Right atrium auricular region (tissue), 2 donors: Measurements from ENCODE around the gene KRT6B. TPM values are rescaled to one million over a fixed set of nuclear protein-coding genes. Genes with fewer than 3 reads are reported as not detected.

Source experiments
- DNase-seq: peaks from one replicate; pipeline ENCODE4 v3.0.0-alpha.2; 2019; ENCODE audit warnings: low spot score
- H3K27ac ChIP-seq, 2 donors: fragments of 200-600 bp; sonication (generic); 1 replicate in 1 of 2; 2 replicates in 1 of 2; pipeline ENCODE4 v1.5.1; 2016 to 2019
- H3K27me3 ChIP-seq, 2 donors: fragments of 200-600 bp; sonication (generic); one replicate each; pipeline versions ENCODE4 v1.5.1 to v1.6.0; 2017 to 2019
- H3K36me3 ChIP-seq: fragments of 200-600 bp; sonication (generic); one replicate; pipeline ENCODE4 v1.5.1; 2016
- H3K4me1 ChIP-seq, 2 donors: fragments of 200-600 bp; sonication (generic); one replicate each; pipeline versions ENCODE4 v1.5.1 to v1.6.0; 2017 to 2019
- H3K4me3 ChIP-seq, 2 donors: fragments of 200-600 bp; sonication (generic); 1 replicate in 1 of 2; 2 replicates in 1 of 2; pipeline ENCODE4 v1.5.1; 2017 to 2019; ENCODE audit warnings: mild to moderate bottlenecking in 1 of 2, moderate library complexity in 1 of 2
- H3K9me3 ChIP-seq, 2 donors: fragments of 200-600 bp; sonication (generic); one replicate each; pipeline ENCODE4 v1.5.1; 2019
- total RNA-seq, 2 donors: library from RNA; depleted of rRNA; stranded (reverse); fragments of >200 nt; gene quantifications; one replicate each; pipeline ENCODE4 v1.1.0, GENCODE V29; 2016
- TF ChIP-seq, protein P1 (sequence below), 2 donors: fragments of 200-600 bp; sonication (generic); IDR thresholded peaks; one replicate each; pipeline ENCODE4 v1.5.1; 2019; ENCODE audit warnings: antibody characterized with exemption in 2 of 2

KRT6B gene
- total RNA-seq, 2 donors from 2014 or later: not detected

DNA sequence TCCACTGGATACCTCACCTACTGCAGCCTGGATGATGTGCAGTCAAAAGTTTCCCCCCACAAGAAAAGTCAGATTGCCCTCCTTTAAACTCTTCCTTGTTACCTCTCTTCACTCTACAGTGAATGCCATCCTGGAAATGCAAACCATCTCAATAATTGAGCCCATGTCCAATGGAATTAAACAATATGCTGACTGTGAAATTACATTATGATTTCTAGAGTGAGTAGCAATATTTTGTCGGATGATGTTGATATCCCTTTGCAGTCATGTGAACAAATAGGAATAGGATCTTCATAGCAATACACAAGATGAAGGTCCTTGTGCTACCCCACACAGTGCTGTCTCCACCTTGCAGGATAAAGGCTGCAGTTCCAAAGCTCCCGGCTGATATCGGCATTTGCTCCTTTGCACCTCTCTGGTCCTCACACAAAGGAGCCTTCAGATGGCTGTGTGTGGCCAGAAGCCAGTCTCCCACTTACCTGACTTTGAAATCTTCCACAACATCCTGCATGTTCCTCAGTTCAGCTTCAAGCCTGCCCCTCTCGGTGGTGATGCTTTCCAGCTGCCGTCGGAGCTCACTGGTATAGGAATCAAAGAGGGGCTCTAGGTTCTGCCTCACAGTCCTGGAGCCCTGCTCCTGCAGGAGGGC lies 19.3 kb downstream of the KRT6B start:
- TF ChIP-seq, protein P1, sequence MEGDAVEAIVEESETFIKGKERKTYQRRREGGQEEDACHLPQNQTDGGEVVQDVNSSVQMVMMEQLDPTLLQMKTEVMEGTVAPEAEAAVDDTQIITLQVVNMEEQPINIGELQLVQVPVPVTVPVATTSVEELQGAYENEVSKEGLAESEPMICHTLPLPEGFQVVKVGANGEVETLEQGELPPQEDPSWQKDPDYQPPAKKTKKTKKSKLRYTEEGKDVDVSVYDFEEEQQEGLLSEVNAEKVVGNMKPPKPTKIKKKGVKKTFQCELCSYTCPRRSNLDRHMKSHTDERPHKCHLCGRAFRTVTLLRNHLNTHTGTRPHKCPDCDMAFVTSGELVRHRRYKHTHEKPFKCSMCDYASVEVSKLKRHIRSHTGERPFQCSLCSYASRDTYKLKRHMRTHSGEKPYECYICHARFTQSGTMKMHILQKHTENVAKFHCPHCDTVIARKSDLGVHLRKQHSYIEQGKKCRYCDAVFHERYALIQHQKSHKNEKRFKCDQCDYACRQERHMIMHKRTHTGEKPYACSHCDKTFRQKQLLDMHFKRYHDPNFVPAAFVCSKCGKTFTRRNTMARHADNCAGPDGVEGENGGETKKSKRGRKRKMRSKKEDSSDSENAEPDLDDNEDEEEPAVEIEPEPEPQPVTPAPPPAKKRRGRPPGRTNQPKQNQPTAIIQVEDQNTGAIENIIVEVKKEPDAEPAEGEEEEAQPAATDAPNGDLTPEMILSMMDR (IDR thresholded peaks at IDR 0.05): no peak
- no peaks in the 10 kb centered on the region for H3K27me3 ChIP-seq
- no peak for DNase-seq
- no peaks in the 10 kb centered on the region for H3K36me3 ChIP-seq
- H3K27ac ChIP-seq: no peak overlapping the region
- H3K4me3 ChIP-seq: no peak overlapping the region
- no peaks in the 10 kb centered on the region for H3K4me1 ChIP-seq
- no peaks in the 10 kb centered on the region for H3K9me3 ChIP-seq

DNA sequence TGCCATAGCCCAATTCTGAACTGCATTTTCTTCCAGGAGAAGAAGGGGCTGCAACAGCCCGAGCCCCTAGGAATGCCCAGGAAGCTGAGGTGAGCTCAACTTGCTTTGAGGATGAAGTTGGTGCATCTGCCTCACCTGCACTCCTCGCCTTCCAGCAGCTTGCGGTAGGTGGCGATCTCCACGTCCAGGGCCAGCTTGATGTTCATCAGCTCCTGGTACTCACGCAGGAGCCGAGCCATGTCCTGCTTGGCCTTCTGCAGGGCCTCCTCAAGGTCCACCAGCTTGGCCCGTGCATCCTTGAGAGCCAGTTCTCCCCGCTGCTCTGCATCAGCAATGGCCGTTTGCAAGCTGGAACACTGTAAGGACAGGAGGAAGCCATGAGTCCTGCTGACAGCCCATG lies 23.8 kb downstream of the KRT6B start:
- H3K9me3 ChIP-seq: no peaks in the 10 kb centered on the region
- H3K4me1 ChIP-seq: no peaks in the 10 kb centered on the region
- H3K27ac ChIP-seq: no peak overlapping the region
- no peaks in the 10 kb centered on the region for H3K36me3 ChIP-seq
- TF ChIP-seq, protein P1 (IDR thresholded peaks at IDR 0.05): no peak
- no peak for DNase-seq
- no peak overlapping the region for H3K4me3 ChIP-seq
- no peaks in the 10 kb centered on the region for H3K27me3 ChIP-seq

DNA sequence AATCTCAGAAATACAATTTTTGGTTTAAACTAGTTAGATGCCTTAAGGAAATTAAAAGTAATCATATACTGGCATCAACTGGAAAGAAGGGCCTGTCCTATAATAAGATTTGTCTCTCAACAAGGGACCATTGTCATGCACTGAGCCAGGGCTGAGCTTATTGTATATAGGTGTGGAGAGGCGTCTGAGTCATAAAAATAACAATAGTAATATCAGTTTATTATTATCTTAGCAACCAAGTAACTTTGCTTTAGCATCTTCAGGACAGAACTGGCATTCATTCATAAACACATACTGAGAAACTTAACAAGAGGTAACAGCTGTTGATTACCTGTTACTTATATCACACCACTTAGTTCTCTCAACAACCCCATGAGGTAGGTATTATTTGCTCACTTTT lies 24.9 kb downstream of the KRT6B start:
- TF ChIP-seq, protein P1 (IDR thresholded peaks at IDR 0.05): no peak
- Histone ChIP-seq H3K27me3 (no peaks in the 10 kb centered on the region), H3K9me3 (no peaks in the 10 kb centered on the region), H3K4me1 (no peaks in the 10 kb centered on the region), H3K36me3 (no peaks in the 10 kb centered on the region), H3K4me3 (no peak overlapping the region), H3K27ac (no peak overlapping the region)
- no peak for DNase-seq

DNA sequence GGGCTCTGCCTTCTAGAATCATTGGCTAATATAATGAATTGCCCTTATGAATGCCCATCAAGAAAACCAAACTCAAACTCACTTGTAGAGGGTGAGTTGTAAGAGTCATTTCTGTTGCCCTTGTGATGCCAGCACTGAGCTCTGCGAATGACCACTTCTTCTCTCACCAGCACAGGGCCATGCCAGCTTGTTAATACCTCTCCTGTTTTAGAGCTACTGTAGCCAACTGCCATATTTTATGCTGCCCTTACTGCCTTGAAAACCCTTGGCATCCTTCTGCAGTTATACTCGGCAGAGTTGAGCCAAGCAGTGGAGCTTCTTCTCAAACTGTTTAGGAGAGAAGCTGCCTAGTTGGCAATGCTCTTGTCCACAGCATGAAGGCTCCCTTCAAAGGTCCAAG lies 25.9 kb downstream of the KRT6B start:
- Histone ChIP-seq H3K27me3 (no peaks in the 10 kb centered on the region), H3K36me3 (no peaks in the 10 kb centered on the region), H3K4me1 (no peaks in the 10 kb centered on the region), H3K27ac (no peak overlapping the region), H3K9me3 (no peaks in the 10 kb centered on the region), H3K4me3 (no peak overlapping the region)
- no peak for DNase-seq
- TF ChIP-seq, protein P1 (IDR thresholded peaks at IDR 0.05): no peak

DNA sequence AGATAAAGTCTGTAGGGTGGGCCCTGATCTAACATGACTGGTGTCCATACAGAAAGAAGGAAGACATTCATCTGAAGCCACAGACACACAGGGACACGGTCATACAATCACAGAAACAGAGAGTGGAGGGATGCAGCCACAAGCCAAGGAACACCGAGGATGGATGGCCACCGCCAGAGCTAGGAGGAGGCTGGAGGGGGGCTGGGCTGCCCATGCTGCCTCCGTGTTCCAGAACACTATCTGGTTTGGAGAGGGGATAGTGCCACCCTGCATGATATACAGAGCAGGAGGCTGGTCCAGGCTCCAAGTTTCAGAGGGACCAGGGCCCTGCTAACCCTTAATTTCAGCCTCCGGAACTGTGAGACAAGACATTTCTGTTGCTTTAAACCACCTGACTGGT lies 26.5 kb downstream of the KRT6B start:
- TF ChIP-seq, protein P1 (IDR thresholded peaks at IDR 0.05): no peak
- H3K27me3 ChIP-seq: no peaks in the 10 kb centered on the region
- H3K27ac ChIP-seq: no peak overlapping the region
- no peaks in the 10 kb centered on the region for H3K9me3 ChIP-seq
- no peaks in the 10 kb centered on the region for H3K36me3 ChIP-seq
- no peak overlapping the region for H3K4me3 ChIP-seq
- DNase-seq: no peak
- H3K4me1 ChIP-seq: no peaks in the 10 kb centered on the region
